Upper lobe of left lung (tissue), 4 donors: ENCODE results near the gene DLEC1.

Experiments
- CTCF ChIP-seq, 6 experiments: fragments of 450-650 bp in 4 of 6; fragments of 200-600 bp in 2 of 6; sonication (generic) in 2 of 6; IDR thresholded peaks; one replicate each; pipeline ENCODE4 v1.5.1; 2016 to 2019; ENCODE audit warnings: antibody characterized with exemption in 6 of 6
- EP300 ChIP-seq, 4 donors: sonication (generic); formaldehyde crosslinking; IDR thresholded peaks; one replicate each; pipeline ENCODE4 v1.5.1; 2017; ENCODE audit warnings: antibody characterized with exemption in 4 of 4, control low read depth in 2 of 4
- POLR2A ChIP-seq, 4 donors: fragments of 450-650 bp; IDR thresholded peaks; one replicate each; pipeline ENCODE4 v1.5.1; 2016 to 2017; ENCODE audit warnings: antibody characterized with exemption in 4 of 4, mild to moderate bottlenecking in 2 of 4
- POLR2AphosphoS5 ChIP-seq, 2 donors: sonication (generic); formaldehyde crosslinking; IDR thresholded peaks; one replicate each; pipeline ENCODE4 v1.5.1; 2017; ENCODE audit warnings: antibody characterized with exemption in 2 of 2

GRCh38 chr3:38059591-38059990 lies 20.6 kb downstream of the DLEC1 start:
- no peak for TF ChIP-seq POLR2A (IDR thresholded peaks at IDR 0.05)
- no peak for TF ChIP-seq POLR2AphosphoS5 (IDR thresholded peaks at IDR 0.05)
- no peak for TF ChIP-seq CTCF (IDR thresholded peaks at IDR 0.05)
- TF ChIP-seq EP300 (IDR thresholded peaks at IDR 0.05) = no peak
